ACHN (cell line): ENCODE measurements around the gene TRMT44.

Experiments used
- DNase-seq: peaks from one replicate; pipeline ENCODE4 v3.0.0-alpha.2; 2015
- in situ Hi-C: cut with HindIII; loops from 2 replicates; pipeline ENCODE4 v1.10.0; 2017; ENCODE audit warnings: low sequenced_read_pairs, low pct_ligation_motif_present, low pct_unique_long_range_greater_than_20kb

Gene TRMT44

GRCh38 chr4:8427761-8428287 is 12.8 kb upstream of the TRMT44 start:
- in situ Hi-C loops: no loop called here
- no peak for DNase-seq

- in situ Hi-C loops: no loop called here
- peak; percentile 84 for DNase-seq
Observed at GRCh38 chr4:8428288-8429097, 12.1 kb upstream of the TRMT44 start.

DNA sequence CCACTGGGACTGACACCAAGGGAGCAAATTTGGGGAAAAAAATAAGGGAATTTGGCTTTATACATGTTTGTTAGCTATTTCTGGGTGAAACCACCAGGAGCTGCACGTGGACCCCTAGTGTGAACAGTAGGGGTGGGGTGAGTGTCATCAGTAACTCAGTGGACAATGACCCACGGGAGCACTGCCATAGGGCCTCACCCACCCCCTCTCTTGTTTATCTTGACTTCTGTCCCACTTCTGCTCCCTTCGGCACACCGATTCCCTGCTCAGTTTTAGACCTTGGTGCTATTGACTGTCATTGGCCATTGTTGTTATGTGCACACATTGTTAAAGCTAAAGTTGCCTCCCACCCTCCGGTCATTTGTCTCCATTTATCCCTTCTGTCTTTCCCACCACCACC is 9.0 kb upstream of the TRMT44 start:
- in situ Hi-C loops: no loop called here
- no peak for DNase-seq

DNA sequence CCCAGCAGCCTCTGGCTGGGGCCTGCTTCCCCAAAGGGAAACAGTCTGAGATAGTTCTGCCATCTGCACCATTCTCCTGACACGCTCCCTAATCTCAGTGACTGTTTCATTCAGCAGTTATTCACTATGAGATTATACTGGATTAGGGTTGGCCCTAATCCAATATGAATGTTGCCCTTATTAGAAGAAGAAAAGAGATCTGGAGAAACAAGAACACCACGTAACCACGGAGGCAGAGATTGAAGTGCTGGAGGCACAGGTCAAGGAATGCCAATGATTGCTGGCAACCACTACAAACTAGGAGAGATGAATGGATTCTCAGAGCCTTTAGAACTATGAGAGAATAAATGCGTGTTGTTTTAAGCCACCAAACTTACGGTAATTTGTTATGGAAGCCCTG is 7.4 kb upstream of the TRMT44 start:
- DNase-seq: no peak
- in situ Hi-C loops: no loop called here

- DNase-seq: no peak
- in situ Hi-C loops: no loop called here
Observed at GRCh38 chr4:8434251-8435073, 6.1 kb upstream of the TRMT44 start.

- in situ Hi-C loops: no loop called here
- no peak for DNase-seq
Observed at GRCh38 chr4:8435656-8436121, 4.9 kb upstream of the TRMT44 start.

DNA sequence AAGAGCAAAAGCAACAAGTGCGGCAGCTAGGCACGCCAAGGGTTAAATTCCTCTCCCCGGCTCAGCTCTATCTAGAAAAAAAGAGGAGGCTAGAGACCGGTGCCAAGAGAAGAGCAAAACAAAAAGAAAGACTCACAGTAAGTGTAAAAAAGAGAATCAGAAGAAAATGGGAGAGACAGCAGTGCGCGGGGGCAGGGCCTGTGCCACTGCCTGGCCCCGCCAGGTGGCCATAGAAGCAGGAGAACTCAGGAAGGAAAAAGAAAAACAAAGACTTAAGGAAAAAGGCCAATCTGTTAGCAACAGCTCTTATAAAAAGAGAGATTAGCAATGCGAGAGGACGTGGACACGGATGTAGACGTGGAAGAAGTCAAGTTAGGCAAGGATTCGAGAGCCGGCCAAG is 3.3 kb upstream of the TRMT44 start:
- no peak for DNase-seq
- in situ Hi-C loops: no loop called here

DNA sequence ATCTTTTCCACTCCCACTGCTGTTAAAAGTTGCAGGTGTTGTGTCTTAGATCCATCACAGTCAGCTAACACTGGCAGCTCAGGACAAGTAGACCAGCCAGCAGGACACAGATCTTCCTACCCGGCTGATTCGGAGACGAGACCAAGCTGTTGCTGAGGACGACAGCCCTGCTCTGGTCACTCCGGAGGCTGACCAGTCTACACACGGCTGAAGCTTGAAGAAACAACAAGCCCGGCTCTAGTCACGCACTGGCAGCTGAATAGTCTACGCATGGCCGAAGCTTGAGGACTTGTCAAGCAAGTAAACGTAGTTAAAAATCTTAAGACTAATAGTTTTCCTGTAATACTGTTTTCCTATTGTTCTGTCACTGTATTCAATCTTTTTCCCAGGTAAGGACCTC is 1.8 kb upstream of the TRMT44 start:
- in situ Hi-C loops: no loop called here
- no peak for DNase-seq

DNA sequence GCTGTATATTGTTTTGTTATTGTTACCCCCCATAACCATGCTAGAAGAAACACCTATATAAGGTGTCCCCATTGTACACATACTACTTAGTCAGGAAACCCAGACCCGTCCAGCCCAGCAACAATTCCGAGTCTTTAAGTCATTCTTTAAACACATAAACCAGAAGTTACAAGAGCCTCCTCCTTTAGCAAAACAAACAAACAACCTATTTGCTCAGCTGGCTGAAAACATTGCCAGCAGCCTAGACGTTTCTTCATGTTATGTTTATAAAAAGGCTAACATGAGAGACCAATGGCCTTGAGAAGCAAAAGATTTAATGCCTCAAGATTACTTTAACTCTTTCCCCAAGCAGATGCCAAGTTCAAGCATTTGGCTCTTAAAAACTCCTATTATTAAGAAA is 1.4 kb upstream of the TRMT44 start:
- in situ Hi-C loops: no loop called here
- DNase-seq: no peak

- in situ Hi-C loops: no loop called here
- DNase-seq: peak; percentile 3
Observed at GRCh38 chr4:8439914-8440491, 574 bp upstream of the TRMT44 start.

DNA sequence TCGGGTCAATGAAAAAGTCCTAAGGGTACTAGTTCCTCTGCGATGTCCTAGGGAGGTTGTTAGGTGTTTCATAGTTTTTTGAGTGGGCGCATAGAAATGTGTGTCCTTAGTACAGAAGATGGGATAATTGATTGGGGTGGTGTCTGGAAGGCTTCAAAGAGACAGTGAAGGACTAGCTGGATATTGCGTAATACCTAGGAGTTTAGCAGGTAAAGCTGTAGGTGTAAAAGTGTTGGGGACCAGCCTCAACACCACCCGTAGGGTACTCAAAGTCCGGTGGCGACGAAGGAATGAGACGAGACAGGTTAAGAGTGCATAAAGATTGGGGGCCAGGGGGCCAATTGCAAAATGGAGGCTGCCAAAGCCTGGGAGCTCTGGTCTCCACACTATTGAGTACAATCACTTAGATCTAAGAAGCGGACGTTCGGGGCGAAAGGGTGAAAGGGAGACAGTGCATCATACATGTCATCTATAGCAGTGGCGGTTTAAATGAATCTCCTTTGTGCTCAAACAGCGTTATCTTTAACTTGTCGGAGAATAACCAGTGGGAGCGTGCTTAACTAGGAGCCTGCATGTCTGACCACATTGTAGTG is 1.0 kb downstream of the TRMT44 start:
- DNase-seq: no peak
- in situ Hi-C loops: no loop called here

- no peak for DNase-seq
- in situ Hi-C loops: no loop called here
Observed at GRCh38 chr4:8442596-8443358, 2.2 kb downstream of the TRMT44 start.

DNA sequence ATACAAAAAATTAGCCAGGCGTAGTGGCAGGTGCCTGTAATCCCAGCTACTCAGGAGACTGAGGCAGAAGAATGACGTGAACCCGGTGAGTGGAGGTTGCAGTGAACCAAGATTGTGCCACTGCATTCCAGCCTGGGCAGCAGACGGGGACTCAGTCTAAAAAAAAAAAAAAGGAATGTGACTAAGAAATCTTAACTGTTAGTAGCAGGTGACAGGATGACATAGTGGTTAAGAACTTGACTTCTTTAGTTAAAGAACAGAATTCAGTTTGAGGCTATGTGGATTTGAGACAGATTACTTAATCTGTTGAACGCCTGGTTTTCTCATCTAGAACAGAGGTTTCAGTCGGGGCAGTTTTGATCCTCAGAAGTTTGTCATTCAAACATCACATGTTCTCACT is 3.2 kb downstream of the TRMT44 start:
- in situ Hi-C loops: no loop called here
- DNase-seq: no peak

- in situ Hi-C loops: no loop called here
- no peak for DNase-seq
Observed at GRCh38 chr4:8446122-8446521, 5.5 kb downstream of the TRMT44 start.

- in situ Hi-C loops: no loop called here
- no peak for DNase-seq
Observed at GRCh38 chr4:8451440-8452182, 11.0 kb downstream of the TRMT44 start.

DNA sequence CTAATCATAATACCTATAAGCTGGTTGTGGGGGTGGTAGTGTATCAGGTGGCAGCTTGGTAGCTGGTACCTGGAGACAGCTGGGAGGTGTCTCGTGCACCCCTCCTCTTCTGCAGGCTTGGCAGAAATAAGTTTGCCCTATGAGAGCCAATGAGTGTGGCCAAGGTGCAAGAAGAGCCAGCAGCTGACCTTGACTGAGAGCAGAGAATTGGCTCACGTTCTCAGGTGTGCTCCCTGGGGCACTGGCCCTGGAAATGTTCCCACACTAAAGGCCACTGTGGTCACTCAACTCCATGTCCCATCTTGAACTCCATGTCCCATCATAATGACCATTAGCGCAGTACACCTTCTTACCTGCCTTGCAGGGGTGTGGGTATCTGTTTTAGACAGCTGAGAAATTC is 13.4 kb downstream of the TRMT44 start:
- no peak for DNase-seq
- in situ Hi-C loops: no loop called here

GRCh38 chr4:8457646-8458252 is 17.2 kb downstream of the TRMT44 start:
- DNase-seq: peak; percentile 13
- in situ Hi-C loops: no loop called here
